Chondrocyte (in vitro differentiated cells): ENCODE data around the gene ITPR1. TPM values are rescaled to one million over a fixed set of nuclear protein-coding genes. Genes with fewer than 3 reads are reported as not detected.

Source experiments
- DNase-seq: peaks from one replicate; pipeline ENCODE4 v3.0.0; 2021; ENCODE audit warnings: mixed read lengths, low spot score
- H3K27ac Mint-ChIP-seq: one replicate; pipeline ENCODE4 v1.8.0; 2021; ENCODE audit warnings: mild to moderate bottlenecking, moderate library complexity, mixed read lengths; ENCODE audit not compliant: unreplicated experiment
- H3K27me3 Mint-ChIP-seq: 2 replicates; pipeline ENCODE4 v1.8.0; 2021; ENCODE audit warnings: low read depth, mixed read lengths
- H3K36me3 Mint-ChIP-seq: 2 replicates; pipeline ENCODE4 v1.8.0; 2021; ENCODE audit warnings: low read depth, mixed read lengths
- H3K4me1 Mint-ChIP-seq: 2 replicates; pipeline ENCODE4 v1.8.0; 2021; ENCODE audit warnings: low read depth, mild to moderate bottlenecking, mixed read lengths
- H3K4me3 Mint-ChIP-seq: one replicate; pipeline ENCODE4 v1.8.0; 2021; ENCODE audit warnings: mild to moderate bottlenecking, moderate library complexity, mixed read lengths; ENCODE audit not compliant: unreplicated experiment
- H3K9me3 Mint-ChIP-seq: 2 replicates; pipeline ENCODE4 v1.8.0; 2021; ENCODE audit warnings: low read depth, mixed read lengths
- total RNA-seq: library from RNA; stranded (reverse); gene quantifications from 3 replicates; pipeline ENCODE4 v1.2.1, GENCODE V29; 2021
- TF ChIP-seq, protein P1 (sequence below): fragments of 200-600 bp; sonication (generic); IDR thresholded peaks from 2 replicates; pipeline ENCODE4 v1.5.0; 2021; ENCODE audit warnings: antibody characterized with exemption, mild to moderate bottlenecking, moderate library complexity

Gene ITPR1
- total RNA-seq, 1 donor from 2014 or later: 45.0 TPM

DNA sequence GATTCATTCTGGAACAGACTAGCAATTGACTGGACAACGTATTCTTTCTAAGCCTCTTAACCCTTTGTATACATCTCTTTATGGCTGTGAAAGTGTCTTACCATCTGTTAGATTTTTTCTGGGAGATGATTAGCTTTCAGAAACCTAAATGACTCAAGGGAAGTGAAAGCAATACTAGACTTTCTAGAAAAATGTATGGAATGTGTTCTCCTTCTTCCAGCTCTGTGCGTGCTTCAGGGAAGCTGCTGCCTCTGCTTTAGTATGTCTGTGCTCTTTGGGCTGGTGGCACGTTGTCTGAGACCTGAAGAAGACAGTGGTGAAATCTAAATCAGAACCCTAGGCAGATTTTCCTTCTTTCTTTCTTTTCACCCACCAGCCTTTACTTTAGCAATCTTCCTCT is 89.5 kb downstream of the ITPR1 start:
- H3K27me3 Mint-ChIP-seq: no peaks in the 10 kb centered on the region
- peak overlapping the region; percentile 90 for H3K27ac Mint-ChIP-seq
- peaks cover 58% of the 10 kb centered on the region for H3K4me1 Mint-ChIP-seq
- no peak for DNase-seq
- H3K9me3 Mint-ChIP-seq: no peaks in the 10 kb centered on the region
- TF ChIP-seq, protein P1, sequence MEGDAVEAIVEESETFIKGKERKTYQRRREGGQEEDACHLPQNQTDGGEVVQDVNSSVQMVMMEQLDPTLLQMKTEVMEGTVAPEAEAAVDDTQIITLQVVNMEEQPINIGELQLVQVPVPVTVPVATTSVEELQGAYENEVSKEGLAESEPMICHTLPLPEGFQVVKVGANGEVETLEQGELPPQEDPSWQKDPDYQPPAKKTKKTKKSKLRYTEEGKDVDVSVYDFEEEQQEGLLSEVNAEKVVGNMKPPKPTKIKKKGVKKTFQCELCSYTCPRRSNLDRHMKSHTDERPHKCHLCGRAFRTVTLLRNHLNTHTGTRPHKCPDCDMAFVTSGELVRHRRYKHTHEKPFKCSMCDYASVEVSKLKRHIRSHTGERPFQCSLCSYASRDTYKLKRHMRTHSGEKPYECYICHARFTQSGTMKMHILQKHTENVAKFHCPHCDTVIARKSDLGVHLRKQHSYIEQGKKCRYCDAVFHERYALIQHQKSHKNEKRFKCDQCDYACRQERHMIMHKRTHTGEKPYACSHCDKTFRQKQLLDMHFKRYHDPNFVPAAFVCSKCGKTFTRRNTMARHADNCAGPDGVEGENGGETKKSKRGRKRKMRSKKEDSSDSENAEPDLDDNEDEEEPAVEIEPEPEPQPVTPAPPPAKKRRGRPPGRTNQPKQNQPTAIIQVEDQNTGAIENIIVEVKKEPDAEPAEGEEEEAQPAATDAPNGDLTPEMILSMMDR: no peak
- peak overlapping the region; percentile 47 for H3K4me3 Mint-ChIP-seq
- H3K36me3 Mint-ChIP-seq: no peaks in the 10 kb centered on the region

DNA sequence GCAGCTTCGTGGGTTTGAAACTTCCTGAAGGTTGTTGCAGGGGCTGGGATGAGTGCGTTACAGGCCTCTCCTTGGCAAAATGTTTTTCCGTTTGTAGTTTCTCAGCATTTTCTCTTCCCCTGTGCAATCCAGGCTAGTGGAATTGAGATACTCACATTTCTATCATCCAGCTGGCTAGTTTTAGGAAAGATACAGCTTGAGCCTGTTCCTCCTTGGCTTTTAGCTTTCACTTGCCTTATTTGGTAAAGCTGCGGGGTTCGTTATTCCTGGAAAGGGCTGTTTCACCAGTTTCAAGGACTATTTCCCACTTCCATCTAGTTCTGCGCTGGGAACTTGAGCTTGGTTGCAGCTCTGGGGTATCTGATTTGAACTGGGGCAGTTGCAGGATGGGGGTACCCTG is 90.3 kb downstream of the ITPR1 start:
- Mint-ChIP-seq H3K27ac (peak overlapping the region; percentile 90), H3K36me3 (no peaks in the 10 kb centered on the region), H3K27me3 (no peaks in the 10 kb centered on the region), H3K4me1 (peaks cover 66% of the 10 kb centered on the region), H3K9me3 (no peaks in the 10 kb centered on the region), H3K4me3 (peak overlapping the region; percentile 47)
- TF ChIP-seq, protein P1: no peak
- no peak for DNase-seq

DNA sequence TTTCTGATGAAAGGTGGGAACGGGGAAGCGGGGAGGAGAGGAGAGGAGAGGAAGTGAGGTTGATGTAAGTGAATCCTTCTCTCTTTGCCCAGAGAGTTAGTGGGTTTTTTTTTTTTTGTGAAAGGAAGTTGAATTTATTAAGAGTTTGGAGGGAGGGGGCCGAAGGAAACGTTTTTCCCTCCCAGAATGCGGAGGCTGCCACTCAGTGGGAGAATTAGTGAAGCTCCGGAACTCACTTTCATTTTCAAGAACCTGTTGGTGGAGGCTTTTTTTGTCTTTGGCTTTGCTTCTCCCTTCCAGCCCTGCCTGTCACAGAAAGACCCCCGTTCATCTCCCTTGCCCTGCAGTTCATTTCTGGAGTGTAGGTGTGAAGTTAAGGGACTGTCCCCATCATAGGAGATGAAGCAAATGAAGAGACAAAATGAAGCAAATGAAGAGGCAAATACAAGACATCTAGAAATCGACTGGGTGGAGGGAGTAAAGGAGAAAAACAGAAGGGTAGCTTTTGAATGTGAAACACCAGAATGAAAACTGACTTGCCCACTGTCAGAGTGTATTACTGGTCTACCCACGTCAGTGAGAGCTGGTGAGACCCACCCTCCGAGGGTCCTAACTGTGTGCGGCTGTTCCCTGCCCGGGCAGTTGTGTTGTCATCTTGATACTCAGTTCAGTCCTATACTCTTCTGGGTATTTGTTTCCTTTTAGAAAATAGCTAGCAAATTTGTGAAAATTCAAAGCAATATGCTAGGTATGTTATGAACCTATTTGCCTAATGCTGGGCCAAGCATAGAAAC is 91.5 kb downstream of the ITPR1 start:
- H3K27ac Mint-ChIP-seq: peak overlapping the region; percentile 90
- no peaks in the 10 kb centered on the region for H3K27me3 Mint-ChIP-seq
- DNase-seq: no peak
- TF ChIP-seq, protein P1: peak; percentile 58
- H3K4me1 Mint-ChIP-seq: peaks cover 72% of the 10 kb centered on the region
- H3K36me3 Mint-ChIP-seq: no peaks in the 10 kb centered on the region
- H3K4me3 Mint-ChIP-seq: peak overlapping the region; percentile 48
- no peaks in the 10 kb centered on the region for H3K9me3 Mint-ChIP-seq

DNA sequence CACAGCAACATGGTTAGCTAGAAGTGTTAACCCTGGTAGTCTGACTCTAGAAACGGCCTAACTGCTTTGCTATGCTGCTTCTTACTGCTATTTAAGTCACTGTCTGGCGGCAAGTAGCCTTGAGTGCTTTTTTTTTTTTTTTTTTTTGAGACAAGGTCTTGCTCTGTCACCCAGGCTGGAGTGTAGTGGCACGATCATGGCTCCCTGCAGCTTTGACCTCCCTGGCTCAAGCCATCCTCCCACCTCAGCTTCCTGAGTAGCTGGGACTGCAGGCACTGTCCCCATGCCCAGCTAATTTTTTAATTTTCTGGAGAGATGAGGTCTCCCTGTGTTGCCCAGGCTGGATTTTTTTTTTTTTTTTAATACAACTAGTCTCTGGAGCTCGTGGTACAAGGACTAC is 93.2 kb downstream of the ITPR1 start:
- Mint-ChIP-seq H3K4me3 (no peak overlapping the region), H3K27me3 (no peaks in the 10 kb centered on the region), H3K27ac (no peak overlapping the region), H3K36me3 (no peaks in the 10 kb centered on the region), H3K9me3 (no peaks in the 10 kb centered on the region), H3K4me1 (peaks cover 63% of the 10 kb centered on the region)
- TF ChIP-seq, protein P1: no peak
- no peak for DNase-seq

DNA sequence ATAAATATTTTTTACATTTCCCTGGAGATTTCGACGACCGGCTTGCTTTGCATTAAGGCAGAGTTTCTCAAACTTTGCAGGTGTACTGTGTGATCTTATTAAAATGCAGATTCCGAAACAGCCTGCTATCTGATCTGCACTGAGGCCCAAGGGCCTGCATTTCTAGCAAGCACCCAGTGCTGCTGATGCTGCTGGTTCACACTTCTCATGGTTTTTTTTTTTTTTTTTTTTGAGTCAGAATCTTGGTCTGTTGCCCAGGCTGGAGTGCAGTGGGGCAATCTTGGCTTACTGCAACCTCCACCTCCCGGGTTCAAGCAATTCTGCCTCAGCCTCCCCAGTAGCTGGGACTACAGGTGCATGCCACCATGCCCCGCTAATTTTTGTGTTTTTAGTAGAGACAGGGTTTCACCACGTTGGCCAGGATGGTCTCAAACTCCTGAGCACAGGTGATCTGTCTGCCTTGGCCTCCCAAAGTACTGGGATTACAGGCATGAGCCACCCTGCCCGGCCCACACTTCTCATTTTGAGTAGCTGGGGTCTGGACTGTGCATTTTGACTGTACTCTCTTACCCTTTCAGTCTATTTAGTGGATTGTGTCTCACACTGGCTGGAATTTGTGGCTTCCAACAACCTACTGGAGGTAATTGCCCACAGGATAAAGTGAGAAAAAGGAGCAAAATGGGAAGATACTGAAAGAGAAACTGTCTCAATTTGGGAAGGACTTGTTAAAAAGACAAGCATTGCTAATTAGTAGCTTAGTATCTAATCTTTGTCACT is 94.1 kb downstream of the ITPR1 start:
- Mint-ChIP-seq H3K4me1 (peaks cover 54% of the 10 kb centered on the region), H3K4me3 (no peak overlapping the region), H3K36me3 (no peaks in the 10 kb centered on the region), H3K9me3 (no peaks in the 10 kb centered on the region), H3K27me3 (no peaks in the 10 kb centered on the region), H3K27ac (no peak overlapping the region)
- DNase-seq: no peak
- TF ChIP-seq, protein P1: no peak
